Thymus (tissue), 11 donors: Measurements from ENCODE around the gene SPOCK2. TPM values are rescaled to one million over a fixed set of nuclear protein-coding genes. Genes with fewer than 3 reads are reported as not detected.

Experiments
- DNase-seq, 9 donors: peaks; one replicate each; pipeline ENCODE4 v3.0.0-alpha.2; 2013; ENCODE audit warnings: low spot score in 9 of 9, low read depth in 6 of 9, missing footprints in 1 of 9
- H3K27ac ChIP-seq, 2 donors: one replicate each; pipeline ENCODE4 v1.5.1; 2013; ENCODE audit warnings: control low read depth in 1 of 2, low read depth in 1 of 2, low read length in 1 of 2, mild to moderate bottlenecking in 1 of 2, moderate library complexity in 1 of 2
- H3K27me3 ChIP-seq, 2 donors: one replicate each; pipeline ENCODE4 v1.5.1; 2013; ENCODE audit warnings: low read length in 1 of 2; ENCODE audit not compliant: control insufficient read depth in 2 of 2, insufficient read depth in 1 of 2
- H3K36me3 ChIP-seq, 2 donors: one replicate each; pipeline ENCODE4 v1.5.1; 2013; ENCODE audit warnings: low read length in 1 of 2, mild to moderate bottlenecking in 1 of 2, moderate library complexity in 1 of 2; ENCODE audit not compliant: control insufficient read depth in 2 of 2, insufficient read depth in 2 of 2
- H3K4me1 ChIP-seq, 2 donors: one replicate each; pipeline ENCODE4 v1.5.1; 2013; ENCODE audit warnings: low read length in 2 of 2; ENCODE audit not compliant: control insufficient read depth in 2 of 2, insufficient read depth in 2 of 2
- H3K4me3 ChIP-seq, 2 donors: one replicate each; pipeline ENCODE4 v1.5.1; 2013; ENCODE audit warnings: low read length in 2 of 2, control low read depth in 1 of 2, mild to moderate bottlenecking in 1 of 2
- H3K9me3 ChIP-seq, 2 donors: one replicate each; pipeline ENCODE4 v1.5.1; 2013; ENCODE audit warnings: low read length in 1 of 2, mild to moderate bottlenecking in 1 of 2; ENCODE audit not compliant: control insufficient read depth in 2 of 2, insufficient read depth in 1 of 2
- WGBS: extraction: QIAGEN DNeasy Blood & Tissue Kit; methylation state at CpG from one replicate; pipeline ENCODE4 v1.1.7; 2013; 5-methylcytosine and 5-hydroxymethylcytosine counted together
- polyA plus RNA-seq: library from polyadenylated mRNA; stranded (reverse); fragments of 200-250 nt; gene quantifications from one replicate; pipeline ENCODE4 v1.2.3, GENCODE V29; 2013
- total RNA-seq: library from RNA; stranded (reverse); fragments of 120-200 nt; gene quantifications from one replicate; pipeline ENCODE4 v1.2.4, GENCODE V29; 2013
- donor health status: healthy.

Gene SPOCK2
- total and polyA plus RNA-seq, 2 donors, result 91.6 to 163 TPM

- Histone ChIP-seq H3K36me3 (peaks cover 6 to 15% of the 10 kb centered on the region in 2 donors), H3K27ac (no peak overlapping the region), H3K9me3 (no peaks in the 10 kb centered on the region), H3K27me3 (no peaks in the 10 kb centered on the region), H3K4me3 (no peak overlapping the region), H3K4me1 (peaks cover 5 to 7% of the 10 kb centered on the region in 2 donors)
- WGBS, result 98% methylated on average over 2 of the region's 2 CpGs
- no peak for DNase-seq
Observed at GRCh38 chr10:72094574-72094973, 6.2 kb upstream of the SPOCK2 start.

GRCh38 chr10:72093450-72093849, 5.1 kb upstream of the SPOCK2 start:
- H3K27ac ChIP-seq, result no peak overlapping the region
- H3K9me3 ChIP-seq, result no peaks in the 10 kb centered on the region
- WGBS, result 85% methylated on average over 4 of the region's 4 CpGs
- H3K27me3 ChIP-seq, result peaks cover 0 to 5% of the 10 kb centered on the region in 2 donors
- no peak for DNase-seq
- H3K4me1 ChIP-seq, result peaks cover 12 to 16% of the 10 kb centered on the region in 2 donors
- H3K4me3 ChIP-seq, result no peak overlapping the region
- peaks cover 6 to 11% of the 10 kb centered on the region in 2 donors for H3K36me3 ChIP-seq

- peaks cover 6 to 9% of the 10 kb centered on the region in 2 donors for H3K36me3 ChIP-seq
- peaks cover 0 to 10% of the 10 kb centered on the region in 2 donors for H3K27me3 ChIP-seq
- no peaks in the 10 kb centered on the region for H3K9me3 ChIP-seq
- 95% methylated on average over 2 of the region's 2 CpGs for WGBS
- H3K4me1 ChIP-seq, result peaks cover 12 to 21% of the 10 kb centered on the region in 2 donors
- no peak for DNase-seq
- no peak overlapping the region for H3K4me3 ChIP-seq
- H3K27ac ChIP-seq, result no peak overlapping the region
Observed at GRCh38 chr10:72092987-72093386, 4.6 kb upstream of the SPOCK2 start.

GRCh38 chr10:72092171-72092924, 4.0 kb upstream of the SPOCK2 start:
- Histone ChIP-seq H3K27me3 (peaks cover 0 to 15% of the 10 kb centered on the region in 2 donors), H3K9me3 (peaks cover 0 to 1% of the 10 kb centered on the region in 2 donors), H3K27ac (peak overlapping the region in 1 of 2 donors; percentile 31), H3K36me3 (peaks cover 5 to 7% of the 10 kb centered on the region in 2 donors), H3K4me1 (peaks cover 12 to 24% of the 10 kb centered on the region in 2 donors), H3K4me3 (no peak overlapping the region)
- 98% methylated on average over 8 of the region's 8 CpGs for WGBS
- DNase-seq, result no peak

GRCh38 chr10:72090326-72090725, 2.0 kb upstream of the SPOCK2 start:
- WGBS, result 99% methylated on average over 3 of the region's 3 CpGs
- peaks cover 8 to 16% of the 10 kb centered on the region in 2 donors for H3K36me3 ChIP-seq
- H3K4me1 ChIP-seq, result peaks cover 24 to 41% of the 10 kb centered on the region in 2 donors
- H3K27ac ChIP-seq, result no peak overlapping the region
- DNase-seq, result no peak
- no peak overlapping the region for H3K4me3 ChIP-seq
- H3K27me3 ChIP-seq, result peaks cover 0 to 21% of the 10 kb centered on the region in 2 donors
- H3K9me3 ChIP-seq, result peaks cover 0 to 4% of the 10 kb centered on the region in 2 donors

GRCh38 chr10:72089618-72090017, 1.3 kb upstream of the SPOCK2 start:
- WGBS, result 89% methylated on average over 6 of the region's 6 CpGs
- Histone ChIP-seq H3K27ac (peak overlapping the region in 1 of 2 donors; percentile 60), H3K4me3 (no peak overlapping the region), H3K27me3 (peaks cover 0 to 21% of the 10 kb centered on the region in 2 donors), H3K4me1 (peaks cover 31 to 48% of the 10 kb centered on the region in 2 donors), H3K9me3 (peaks cover 0 to 4% of the 10 kb centered on the region in 2 donors), H3K36me3 (peaks cover 8 to 21% of the 10 kb centered on the region in 2 donors)
- DNase-seq, result no peak

GRCh38 chr10:72088889-72089575, 681 bp upstream of the SPOCK2 start:
- H3K27me3 ChIP-seq, result peaks cover 0 to 21% of the 10 kb centered on the region in 2 donors
- peaks cover 11 to 26% of the 10 kb centered on the region in 2 donors for H3K36me3 ChIP-seq
- peak overlapping the region; percentile 94 to 95 for H3K27ac ChIP-seq
- peak in 5 of 9 donors; percentile 56 to 87 (median 58) for DNase-seq
- H3K9me3 ChIP-seq, result peaks cover 0 to 4% of the 10 kb centered on the region in 2 donors
- H3K4me1 ChIP-seq, result peaks cover 37 to 52% of the 10 kb centered on the region in 2 donors
- H3K4me3 ChIP-seq, result peak overlapping the region; percentile 95 to 98
- 30% methylated on average over 14 of the region's 14 CpGs for WGBS

- under 1% methylated on average over 50 of the region's 50 CpGs for WGBS
- DNase-seq, result peak in 3 of 9 donors; percentile 45 to 69 (median 49)
- H3K9me3 ChIP-seq, result peaks cover 0 to 6% of the 10 kb centered on the region in 2 donors
- H3K27ac ChIP-seq, result peak overlapping the region; percentile 94 to 95
- H3K27me3 ChIP-seq, result peaks cover 0 to 21% of the 10 kb centered on the region in 2 donors
- peak overlapping the region; percentile 95 to 98 for H3K4me3 ChIP-seq
- H3K36me3 ChIP-seq, result peaks cover 21 to 36% of the 10 kb centered on the region in 2 donors
- peaks cover 48 to 68% of the 10 kb centered on the region in 2 donors for H3K4me1 ChIP-seq
Observed at GRCh38 chr10:72087392-72087968, 871 bp downstream of the SPOCK2 start.
